ENCODE results near the gene ATP6V1B1.

The ATP6V1B1 gene

DNA sequence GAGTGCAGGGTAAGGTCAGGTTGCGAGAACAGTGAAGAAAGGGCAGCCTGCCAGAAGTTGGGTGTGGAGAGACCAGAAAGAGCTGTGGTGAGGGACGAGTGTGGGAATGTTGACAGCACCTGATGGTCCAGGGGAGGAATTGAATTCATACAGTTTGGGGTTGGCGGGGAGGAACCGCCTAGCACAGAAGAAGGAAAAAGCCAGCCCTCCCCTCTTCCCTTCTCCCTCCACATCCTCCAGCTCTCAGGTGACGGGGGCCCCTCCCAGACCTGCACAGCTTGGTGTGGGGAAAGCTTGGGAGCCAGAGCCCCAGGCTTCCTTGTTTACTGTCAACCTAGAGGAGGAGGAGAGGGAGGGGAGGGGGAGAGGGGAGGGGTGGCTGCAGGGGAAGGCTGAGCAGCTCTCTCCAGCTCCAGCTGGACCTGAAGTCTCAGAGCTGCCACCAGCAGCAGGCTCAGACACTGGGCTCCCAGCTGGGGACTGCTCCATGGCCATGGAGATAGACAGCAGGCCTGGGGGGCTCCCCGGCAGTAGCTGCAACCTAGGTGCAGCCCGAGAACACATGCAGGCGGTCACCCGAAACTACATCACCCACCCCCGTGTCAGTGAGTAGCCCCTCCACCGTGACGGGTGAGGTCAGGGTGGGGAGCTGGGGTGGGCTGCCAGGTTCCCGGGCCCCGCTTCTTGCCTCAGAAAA is at the start of gene ATP6V1B1:
Gene ATP6V1B1 (plus strand): TSS at position 433 of the 697 bp plus-strand sequence. CDS start 55 bp downstream, at position 488.
- no peak for DNase-seq

DNA sequence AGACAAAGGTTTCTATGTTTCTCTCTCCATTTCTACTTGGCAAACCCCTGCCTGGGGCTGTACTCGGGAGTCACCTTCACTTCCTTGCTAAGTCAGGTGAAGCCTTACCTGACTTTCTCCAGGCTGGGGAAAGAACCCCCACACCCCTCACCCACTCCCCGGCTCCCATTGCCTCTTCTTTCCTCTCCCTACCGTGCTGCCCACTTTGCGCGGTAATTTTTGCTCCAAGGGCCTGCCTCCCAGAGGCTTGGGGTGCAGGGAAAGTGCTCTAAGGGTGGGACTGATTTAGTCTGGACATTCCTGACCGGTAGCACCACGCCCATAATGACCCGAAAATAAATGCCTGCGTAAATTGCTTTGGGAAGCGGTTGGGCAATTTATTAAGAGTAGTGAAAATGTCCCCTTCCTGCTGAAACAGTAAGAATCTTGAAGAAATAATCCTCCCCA is 49.1 kb upstream of the ATP6V1B1 start:
- no peak for DNase-seq

DNA sequence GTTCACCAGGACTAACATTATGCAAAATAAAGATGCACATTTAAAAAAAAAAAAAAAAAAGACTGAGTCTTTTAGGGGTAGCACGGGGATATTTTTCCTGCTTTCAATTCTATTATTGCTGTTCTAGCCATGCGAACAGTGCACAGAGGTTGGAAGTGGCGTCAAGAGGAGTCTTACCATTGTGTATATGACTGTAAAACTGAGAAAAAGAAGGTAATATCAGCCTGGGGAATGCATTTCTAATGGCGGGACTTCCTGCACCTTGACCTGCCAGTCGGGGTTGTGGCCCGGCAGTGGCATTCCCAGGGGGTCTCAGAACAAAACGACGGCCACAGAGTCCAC is 48.5 kb upstream of the ATP6V1B1 start:
- DNase-seq: no peak

DNA sequence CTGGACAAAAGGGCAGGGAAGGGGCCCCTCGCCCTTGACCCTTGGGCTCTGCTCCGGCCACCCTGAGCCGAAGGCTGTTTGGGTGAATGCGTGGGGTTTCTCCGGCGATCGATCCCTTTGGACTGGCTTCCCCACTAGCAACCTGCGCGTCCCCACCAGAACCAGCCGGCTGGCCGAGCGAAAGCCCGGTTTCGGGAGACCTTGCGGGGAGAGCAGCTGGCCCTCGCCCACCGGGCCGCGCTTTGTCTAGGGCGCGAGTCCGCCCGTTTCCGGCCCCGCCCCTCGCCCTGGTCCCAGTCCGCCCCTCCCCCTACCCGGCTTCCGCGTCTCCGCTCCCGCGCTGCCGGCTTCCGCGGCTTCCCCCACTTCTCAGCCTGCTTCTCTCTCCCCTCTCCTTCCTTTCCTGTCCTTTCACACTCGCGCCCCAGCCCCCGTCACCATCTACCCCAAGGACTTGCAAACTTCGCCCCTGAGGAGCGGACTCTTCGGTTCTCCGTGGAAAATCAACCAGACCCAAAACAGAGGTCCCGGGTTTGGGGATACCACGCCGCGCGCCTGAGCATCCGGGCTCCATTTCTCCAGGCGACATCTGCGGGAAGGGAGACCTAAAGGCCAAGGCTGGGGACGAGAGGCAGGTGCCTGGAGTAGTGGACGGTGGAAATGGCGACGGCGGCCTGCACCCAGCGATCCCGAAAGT is 48.0 kb upstream of the ATP6V1B1 start:
- DNase-seq: peak; percentile 47

DNA sequence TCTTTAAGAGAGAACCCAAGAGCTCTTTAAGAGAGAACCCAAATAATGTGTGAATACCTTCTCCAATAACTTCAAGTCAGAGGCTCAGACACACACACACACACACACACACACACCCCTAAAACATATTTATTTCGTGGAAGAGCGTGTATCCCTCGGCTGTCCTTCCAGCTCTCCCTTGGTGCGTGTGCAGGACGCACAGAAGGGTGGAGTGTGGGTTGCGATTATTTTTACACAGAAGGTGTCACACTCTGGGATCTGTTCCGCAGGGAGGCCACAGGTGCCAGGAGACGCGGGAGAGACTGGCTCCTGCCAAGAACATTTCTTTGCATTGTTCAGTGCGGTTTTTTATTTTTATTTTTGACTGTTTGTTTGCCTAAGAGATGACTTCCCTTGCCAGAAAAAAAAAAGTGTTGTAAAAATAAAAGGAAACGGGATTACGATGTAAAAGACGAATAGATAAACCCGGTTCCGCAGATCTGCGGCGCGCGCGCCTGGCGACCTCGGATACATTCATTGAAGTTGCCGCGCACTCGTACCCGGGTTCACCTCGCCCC is 47.3 kb upstream of the ATP6V1B1 start:
- no peak for DNase-seq

DNA sequence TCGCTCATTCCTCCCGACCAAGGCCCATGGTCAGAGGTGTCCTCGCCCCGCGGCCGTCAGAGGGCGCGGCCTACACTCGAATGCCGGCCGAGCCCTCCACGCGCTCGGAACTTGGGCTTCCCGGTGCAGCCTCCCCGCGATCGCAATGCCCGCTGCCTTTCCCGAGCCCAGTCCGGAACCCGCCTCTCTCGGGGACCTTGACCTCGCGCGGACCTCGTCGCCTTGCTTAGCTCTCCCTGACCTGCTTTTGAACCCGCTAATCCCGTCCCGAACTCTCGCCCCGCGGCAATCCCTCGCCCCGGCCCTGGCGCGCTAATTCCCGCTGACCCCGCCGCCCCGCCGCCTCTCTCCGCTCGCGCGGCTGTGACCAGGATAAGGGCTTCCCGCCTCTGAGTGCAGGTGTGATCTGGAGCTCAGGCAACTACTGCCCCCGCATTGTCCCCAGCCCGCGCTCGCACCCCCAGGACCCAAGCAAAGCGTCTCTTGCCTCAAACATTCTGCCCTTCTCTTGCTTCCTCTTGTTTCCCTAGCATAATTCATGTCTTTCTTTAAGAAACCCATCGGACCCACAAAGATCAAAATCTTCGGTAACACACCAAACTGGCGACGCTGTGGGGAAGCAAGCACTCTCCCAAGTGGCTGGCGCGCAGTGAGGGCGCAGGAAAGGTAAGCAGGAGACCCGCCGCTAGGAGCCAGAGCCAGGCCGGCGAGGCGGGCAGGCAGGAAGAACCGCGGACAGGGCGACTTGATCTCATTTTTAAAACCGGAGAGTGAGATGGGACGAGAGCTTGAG is 46.6 kb upstream of the ATP6V1B1 start:
- DNase-seq: no peak

DNA sequence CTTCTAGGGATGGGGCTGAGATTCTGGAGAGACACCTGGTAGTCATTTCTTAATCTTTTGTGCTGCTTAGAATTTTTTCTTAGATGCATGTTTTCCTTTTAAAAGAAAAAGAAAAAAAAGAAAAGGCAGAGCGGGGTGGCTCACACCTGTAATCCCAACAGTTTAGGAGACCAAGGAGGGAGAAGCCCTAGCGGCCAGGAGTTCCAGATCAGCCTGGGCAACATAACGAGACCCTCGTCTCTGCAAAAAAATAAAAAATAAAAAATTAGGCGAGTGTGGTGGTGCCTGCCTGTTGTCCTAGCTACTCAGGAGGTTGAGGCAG is 46.0 kb upstream of the ATP6V1B1 start:
- no peak for DNase-seq

DNA sequence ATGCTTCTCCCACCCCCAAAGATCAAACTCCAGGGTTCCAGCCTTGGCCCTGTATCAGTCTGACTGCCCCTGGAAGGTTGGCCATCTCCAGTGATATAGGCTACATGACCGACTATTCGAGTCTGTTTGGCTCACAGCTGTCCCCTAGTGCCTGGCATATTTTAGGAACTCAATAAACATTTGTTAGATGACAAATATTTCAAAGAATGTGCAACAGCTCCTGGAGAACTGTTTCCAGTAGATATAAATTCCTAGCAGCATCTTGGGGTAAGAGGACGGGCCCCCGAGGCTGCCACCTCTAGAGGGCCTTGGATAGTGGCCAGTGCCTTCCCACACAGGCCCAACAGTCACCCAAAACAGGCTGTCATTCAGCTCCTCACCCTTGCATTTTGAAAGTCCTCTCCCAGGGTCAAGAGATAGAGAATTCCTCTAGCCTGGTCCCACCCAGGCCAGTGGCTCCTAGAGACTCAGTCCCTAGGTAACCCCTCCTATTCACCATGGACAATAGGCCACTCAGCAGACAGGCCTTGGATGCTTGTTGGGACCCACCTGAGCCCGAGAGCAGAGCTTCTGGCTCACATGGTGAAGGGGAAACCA is 45.1 kb upstream of the ATP6V1B1 start:
- no peak for DNase-seq

DNA sequence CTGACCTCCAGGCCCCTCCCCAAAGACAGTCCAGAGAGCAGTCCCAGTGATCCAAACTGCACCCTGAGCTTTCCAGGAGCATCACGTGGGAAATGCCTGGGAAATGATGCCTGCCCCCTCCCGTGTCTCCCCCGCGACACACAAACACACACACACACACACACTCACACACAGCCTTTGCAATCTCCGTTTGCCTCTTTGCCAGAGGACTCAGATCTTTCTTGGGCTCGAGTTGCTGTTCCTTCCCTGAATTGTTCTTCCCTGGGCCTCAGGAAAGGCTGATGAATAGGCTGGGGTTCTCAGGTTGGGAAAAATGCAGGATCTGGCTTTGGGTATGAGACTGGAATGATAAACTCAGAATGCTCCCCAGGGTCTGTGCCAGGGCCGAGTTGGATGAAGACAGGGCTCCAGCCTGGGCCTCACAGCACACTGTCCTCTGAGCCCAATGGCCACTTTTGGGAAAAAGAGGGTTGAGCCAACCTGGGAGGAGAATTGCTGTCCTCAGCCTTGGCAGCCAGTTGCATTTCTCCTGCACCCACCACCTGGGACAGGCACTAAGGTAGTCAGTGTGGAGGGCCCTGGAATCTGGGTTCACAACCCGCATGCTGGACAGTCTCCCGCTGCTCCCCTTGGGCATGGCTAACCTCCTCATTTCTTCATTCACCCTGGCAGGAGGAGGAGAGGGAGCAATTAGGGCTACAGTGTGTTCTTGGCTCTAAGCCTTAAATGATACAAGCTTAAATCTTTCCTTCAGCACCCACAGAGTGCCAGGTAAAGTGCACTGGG is 43.9 kb upstream of the ATP6V1B1 start:
- no peak for DNase-seq

DNA sequence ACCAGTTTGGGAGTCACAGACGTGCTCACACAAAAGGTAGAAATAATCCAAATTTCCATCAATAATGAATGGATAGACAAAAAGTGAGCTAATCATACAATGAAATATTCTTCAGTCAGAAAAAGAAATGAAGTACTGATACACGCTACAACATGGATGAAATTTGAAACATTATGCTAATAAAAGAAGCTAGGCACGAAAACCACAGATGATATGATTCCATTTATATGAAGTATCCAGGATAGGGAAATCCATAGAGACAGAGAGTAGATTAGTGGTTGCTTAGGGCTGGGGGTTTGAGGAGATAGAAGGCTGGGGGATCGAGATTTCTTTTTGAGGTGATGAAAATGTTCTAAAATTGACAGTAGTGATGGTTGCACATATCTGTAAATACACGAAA is 43.0 kb upstream of the ATP6V1B1 start:
- DNase-seq: no peak

DNA sequence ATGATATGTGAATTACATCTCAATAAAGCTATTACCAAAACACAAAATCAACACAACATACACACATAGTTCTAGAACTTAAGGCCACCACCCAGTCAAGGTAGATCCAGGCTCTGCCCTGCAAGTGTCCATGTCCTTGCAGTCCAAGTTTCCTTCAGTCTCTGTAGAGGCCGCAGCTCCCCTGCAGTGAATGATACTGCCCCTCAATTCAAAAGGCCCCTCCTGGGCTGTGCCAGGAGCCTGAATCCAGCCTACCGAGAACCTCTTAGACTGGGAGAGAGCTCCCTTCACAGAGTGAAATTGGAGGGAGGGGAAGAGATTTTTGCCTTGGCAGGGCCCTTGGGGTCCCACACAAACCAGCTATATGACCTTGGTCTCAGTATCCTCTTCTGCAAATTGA is 42.5 kb upstream of the ATP6V1B1 start:
- no peak for DNase-seq

DNA sequence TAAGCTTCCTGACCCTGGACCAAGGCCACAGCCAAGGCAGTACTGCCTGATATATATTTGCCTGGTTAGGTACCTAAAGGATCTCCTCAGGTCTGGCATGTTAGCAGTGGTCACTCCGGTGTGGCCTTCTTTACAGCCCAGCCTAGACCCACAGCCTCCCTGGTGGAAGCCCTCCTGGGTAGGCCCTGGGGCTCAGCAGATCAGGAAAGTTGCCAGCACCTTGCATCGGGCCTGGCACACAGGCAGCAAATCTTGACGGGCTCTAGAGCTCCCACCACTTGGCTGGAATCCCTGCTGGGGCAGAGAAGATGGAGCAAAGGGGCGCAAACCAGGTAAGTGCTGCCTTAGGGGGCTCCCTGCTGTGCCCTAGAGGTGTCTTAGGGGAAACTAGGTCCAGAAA is 40.9 kb upstream of the ATP6V1B1 start:
- DNase-seq: no peak

DNA sequence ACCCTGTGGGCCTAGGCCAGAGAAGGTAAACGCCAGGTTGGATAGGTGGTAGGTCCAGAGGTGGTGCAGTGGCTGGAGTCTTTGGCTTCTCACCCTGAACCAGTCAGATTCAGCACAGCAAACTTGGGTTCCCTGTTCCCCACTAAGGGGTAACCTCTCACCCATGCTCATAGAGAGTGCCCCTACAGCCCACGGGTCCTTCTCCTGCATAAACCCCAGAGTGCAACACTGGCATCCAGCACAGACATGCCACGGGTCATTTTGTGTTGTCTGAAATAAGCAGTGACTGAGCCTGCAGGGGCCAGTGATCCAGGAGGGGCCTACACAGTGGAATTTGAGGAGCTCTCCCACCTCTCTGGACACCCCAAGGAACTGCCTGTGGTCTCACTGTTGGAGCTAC is 40.5 kb upstream of the ATP6V1B1 start:
- DNase-seq: no peak

DNA sequence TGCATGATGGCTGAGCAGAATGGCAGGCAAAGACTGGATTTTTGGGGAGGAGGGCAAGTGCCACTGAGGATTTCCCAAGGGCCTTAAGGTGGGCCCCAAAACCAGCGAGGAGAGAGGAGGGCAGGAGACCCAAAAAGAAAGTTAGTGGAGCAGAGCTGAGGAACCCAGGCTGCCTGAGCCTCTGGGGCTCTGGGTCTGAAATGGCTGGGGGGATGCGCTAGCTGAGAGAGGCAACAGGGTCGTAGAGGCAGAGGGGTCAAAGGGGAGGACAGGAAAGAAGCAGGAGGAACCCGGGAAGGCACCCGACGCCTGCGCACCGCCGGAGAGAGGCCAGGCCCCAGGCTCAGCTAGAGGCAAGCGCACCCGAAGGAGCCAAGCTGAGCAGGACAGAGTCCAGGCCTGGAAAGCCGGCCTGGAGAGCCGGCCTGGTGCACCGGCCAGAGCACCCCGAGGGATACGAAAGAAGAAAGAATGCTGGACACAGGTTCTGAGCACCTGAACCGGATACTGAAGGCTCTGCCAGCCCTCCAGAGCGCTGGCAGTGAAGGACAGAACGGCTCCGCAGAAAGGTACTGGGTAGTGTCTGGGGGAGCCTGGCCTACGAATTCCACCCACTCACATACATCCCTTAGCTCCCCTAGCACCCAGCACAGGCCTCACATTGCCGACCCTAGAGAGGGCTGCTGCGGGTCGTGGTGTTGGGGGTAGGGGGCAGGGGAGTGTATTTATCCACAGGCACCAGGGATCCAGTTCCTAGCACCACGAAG is 39.5 kb upstream of the ATP6V1B1 start:
- no peak for DNase-seq

DNA sequence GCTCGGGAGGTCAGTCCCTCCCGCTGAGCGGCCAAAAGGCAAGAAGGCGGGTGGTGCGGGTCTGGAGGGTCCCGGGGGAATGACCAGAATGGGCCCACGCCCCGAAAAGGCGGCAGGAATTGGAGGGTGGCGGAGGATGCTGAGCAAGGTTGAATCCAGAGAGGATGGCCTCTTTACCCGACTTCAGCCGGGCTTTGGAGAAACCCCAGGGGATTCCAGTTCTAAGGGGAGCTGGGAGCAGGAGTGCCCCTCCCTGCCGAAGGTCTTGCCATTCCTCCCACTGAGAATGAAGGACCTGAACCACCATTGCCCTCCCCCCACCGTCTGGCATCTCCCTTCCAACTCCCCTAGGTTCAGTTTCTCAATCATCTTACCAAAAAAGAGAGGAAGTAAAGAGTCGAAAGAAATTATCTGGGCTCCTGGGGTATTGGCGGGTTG is 38.9 kb upstream of the ATP6V1B1 start:
- no peak for DNase-seq

DNA sequence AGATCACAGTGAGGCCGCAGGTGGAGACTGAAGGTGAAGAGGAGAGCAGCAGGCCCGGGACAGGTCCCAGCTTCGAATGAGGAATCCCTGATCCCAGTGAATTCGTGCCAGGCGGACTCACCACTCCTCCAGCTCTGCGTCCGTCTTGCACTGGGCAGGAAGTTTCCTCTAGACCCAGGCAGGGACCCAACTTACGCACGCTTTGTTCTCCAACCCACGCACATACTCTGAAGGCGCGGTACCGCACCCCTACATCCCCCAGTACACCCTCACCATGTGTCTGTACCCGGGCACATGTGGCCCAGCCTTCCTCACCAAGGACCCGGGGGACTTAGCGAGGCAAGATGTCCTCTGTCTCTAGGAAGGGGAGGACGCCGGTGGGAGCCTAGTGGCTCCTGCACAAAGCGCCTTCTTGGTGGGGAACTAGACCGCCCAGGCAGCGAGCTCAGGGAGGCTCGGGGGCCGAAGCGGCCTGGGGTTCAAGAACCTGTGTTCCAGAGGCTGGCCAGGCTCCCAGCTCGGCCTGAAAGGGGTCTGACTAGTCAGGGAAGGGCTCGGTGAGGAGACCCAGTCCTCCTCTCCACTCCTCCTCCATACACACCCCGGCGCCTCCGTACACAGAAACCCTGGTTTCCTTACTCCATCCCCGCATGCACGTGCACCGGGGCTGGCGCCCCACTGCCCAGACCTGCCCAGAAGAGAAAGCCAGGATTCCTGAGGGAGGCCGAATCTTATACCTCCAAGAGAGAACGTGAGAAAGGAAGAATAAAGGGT is 38.3 kb upstream of the ATP6V1B1 start:
- DNase-seq: no peak

DNA sequence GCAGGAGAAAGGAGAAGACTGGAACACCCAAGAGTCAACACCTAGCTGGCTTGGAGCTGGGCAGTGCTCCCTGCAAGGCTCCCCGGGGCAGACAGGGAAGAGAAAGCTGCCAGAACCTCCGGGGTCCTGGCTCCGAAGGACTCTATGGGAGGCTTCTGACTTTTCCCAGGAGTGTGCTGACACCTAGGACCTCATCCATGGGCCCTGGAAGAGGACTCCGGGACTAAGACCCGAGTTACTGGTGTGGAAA is 37.8 kb upstream of the ATP6V1B1 start:
- no peak for DNase-seq

DNA sequence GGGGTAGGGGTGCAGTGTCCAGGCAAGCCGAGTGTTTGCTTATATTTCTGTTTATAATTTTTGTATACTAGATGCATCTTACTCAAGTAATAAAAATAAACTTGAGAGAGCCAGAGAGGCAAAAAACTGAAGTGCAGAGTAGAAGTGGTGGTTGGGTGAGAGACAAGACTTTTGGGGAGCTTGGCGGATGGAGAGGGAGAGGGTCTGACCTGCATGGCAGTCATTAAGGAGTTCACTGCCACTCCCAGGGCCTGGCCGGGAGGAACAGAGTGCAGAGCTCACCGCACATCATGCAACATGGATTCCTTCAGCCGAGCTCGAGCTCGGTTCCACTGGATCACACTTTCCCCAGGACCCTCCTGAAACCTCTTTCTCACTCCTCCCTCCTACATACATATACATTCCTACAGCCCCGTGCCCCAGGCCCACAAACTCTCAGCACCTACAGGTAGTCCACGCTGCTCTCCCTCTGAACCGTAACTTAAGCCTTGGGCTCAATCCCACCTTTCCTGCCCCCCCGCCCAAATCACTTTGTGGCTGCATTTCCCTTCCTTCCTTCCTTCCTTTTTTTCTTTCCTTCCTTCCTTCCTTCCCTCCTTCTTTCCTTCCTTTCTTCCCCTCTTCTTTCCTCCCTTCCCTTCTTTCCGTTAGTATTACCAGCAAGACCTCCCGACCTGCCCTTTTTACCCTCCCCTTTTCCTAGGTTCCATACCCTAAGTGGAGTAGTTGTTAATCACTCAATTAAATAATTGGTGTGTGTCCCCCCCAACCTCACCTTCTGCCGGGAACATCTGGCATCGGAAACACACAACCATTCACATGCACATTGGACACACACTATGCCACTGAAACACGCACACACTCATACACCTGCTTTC is 37.1 kb upstream of the ATP6V1B1 start:
- DNase-seq: no peak

DNA sequence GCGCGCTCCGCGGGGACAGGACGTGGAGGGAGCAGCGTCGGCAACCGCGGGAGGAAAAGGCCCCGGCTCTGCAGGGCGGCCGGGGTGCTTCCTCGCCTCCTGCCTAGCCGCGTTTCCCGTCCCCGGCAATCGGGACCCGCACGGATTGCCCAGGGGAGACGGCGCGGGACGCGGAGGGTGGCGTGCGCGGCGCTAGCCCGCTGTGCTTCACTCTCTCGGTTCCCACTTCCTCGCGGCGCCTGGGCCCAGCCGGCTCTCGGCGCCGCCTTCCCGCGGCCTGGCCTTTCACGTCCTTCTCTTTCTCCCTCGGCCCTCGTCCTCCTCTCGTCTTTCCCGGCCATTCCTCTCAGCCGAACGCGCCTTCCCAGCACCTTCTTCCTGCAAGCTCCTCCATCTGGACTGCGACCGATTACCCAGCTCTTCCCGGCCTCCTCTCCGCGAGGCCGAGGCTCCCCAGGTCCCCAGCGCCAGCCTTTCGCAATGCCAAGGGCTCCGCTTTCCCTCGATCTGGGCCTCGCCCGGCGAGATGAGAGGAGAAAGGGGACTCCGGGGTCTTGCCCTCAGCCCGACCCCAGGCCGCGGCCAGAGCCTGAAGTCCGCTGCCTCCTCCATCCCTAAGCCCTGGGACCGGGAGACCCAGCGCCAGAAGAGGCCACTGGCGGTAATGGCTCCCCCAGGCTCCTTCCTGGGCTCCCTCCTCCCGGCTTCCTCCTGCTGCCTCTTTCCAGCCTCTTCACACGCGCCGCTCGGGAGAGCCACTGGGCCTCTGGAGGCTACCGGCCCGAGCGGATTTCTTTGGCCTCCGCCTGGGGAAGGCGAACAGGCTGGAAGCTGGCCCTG is 34.3 kb upstream of the ATP6V1B1 start:
- no peak for DNase-seq
